Upper lobe of left lung (tissue), 6 donors: ENCODE measurements around the gene ARAP2. TPM values are rescaled to one million over a fixed set of nuclear protein-coding genes. Genes with fewer than 3 reads are reported as not detected.

Experiments used
- ATAC-seq, 2 donors: fragments of 200-7000 bp; cut with Tn5 transposase; one replicate each; pipeline ENCODE4 v1.9.1; 2022; ENCODE audit warnings: mild to moderate bottlenecking in 2 of 2, moderate library complexity in 2 of 2; ENCODE audit not compliant: low FRiP score in 2 of 2
- DNase-seq, 2 donors: peaks; one replicate each; pipeline ENCODE4 v3.0.0-alpha.2; 2019 to 2020
- H3K27ac ChIP-seq, 4 donors: fragments of 200-600 bp; sonication (generic); one replicate each; pipeline ENCODE4 v1.5.1; 2016 to 2019
- H3K27me3 ChIP-seq, 4 donors: fragments of 200-600 bp; sonication (generic); one replicate each; pipeline ENCODE4 v1.5.1; 2017 to 2019
- H3K36me3 ChIP-seq, 4 donors: fragments of 200-600 bp; sonication (generic); one replicate each; pipeline ENCODE4 v1.5.1; 2016 to 2019
- H3K4me1 ChIP-seq, 4 donors: fragments of 200-600 bp; sonication (generic); one replicate each; pipeline ENCODE4 v1.5.1; 2018 to 2019
- H3K4me3 ChIP-seq, 4 donors: fragments of 200-600 bp; sonication (generic); one replicate each; pipeline ENCODE4 v1.5.1; 2017 to 2019; ENCODE audit warnings: mild to moderate bottlenecking in 2 of 4, moderate library complexity in 1 of 4
- H3K9me3 ChIP-seq, 4 donors: fragments of 200-600 bp; sonication (generic); one replicate each; pipeline ENCODE4 v1.5.1; 2018 to 2019
- EP300 ChIP-seq, 4 donors: sonication (generic); formaldehyde crosslinking; IDR thresholded peaks; one replicate each; pipeline ENCODE4 v1.5.1; 2017; ENCODE audit warnings: antibody characterized with exemption in 4 of 4, control low read depth in 2 of 4
- POLR2A ChIP-seq, 4 donors: fragments of 450-650 bp; IDR thresholded peaks; one replicate each; pipeline ENCODE4 v1.5.1; 2016 to 2017; ENCODE audit warnings: antibody characterized with exemption in 4 of 4, mild to moderate bottlenecking in 2 of 4
- POLR2AphosphoS5 ChIP-seq, 2 donors: sonication (generic); formaldehyde crosslinking; IDR thresholded peaks; one replicate each; pipeline ENCODE4 v1.5.1; 2017; ENCODE audit warnings: antibody characterized with exemption in 2 of 2
- WGBS, 2 donors: methylation state at CpG; one replicate each; pipeline ENCODE4 v1.1.5; 2017 to 2018; 5-methylcytosine and 5-hydroxymethylcytosine counted together
- total RNA-seq, 6 donors: library from RNA; depleted of rRNA in 4 of 6; stranded (reverse); fragments of >200 nt in 4 of 6; gene quantifications; one replicate each; pipeline versions ENCODE4 v1.1.0 to v1.2.1, GENCODE V29; 2016 to 2021
- TF ChIP-seq, protein P1 (sequence below), 6 experiments: fragments of 450-650 bp in 4 of 6; fragments of 200-600 bp in 2 of 6; sonication (generic) in 2 of 6; IDR thresholded peaks; one replicate each; pipeline ENCODE4 v1.5.1; 2016 to 2019; ENCODE audit warnings: antibody characterized with exemption in 6 of 6
- donor health status: DM: no; HTN: no; CAD: no; lungs with moderate emphysema.
- donor health status: DM: no; HTN: yes; CAD: no; lungs with severe emphysema.

The ARAP2 gene
- total RNA-seq, 6 donors from 2014 or later: 35.6 to 270 (median 95.2) TPM

DNA sequence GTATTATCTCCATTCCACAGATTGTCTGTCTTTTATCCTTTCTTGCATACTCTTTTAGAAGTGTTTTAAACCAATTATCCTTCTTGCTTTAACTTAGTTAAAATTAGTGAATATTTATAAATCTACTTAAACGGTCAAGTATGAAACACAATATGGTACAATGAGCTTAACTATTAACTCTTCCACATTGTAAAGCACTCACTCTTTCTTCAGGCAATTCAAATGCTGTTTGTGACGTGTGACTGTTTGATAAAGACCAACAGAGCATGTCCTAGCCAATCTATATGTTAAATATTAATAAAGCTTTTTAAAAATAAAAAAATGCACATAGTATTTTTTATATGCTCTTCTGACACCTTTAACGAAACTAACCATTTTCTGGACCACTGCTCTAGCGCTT is 192.7 kb downstream of the ARAP2 start:
- Histone ChIP-seq H3K36me3 (no peaks in the 10 kb centered on the region), H3K27ac (no peak overlapping the region), H3K27me3 (no peaks in the 10 kb centered on the region), H3K4me3 (no peak overlapping the region), H3K9me3 (no peaks in the 10 kb centered on the region), H3K4me1 (no peaks in the 10 kb centered on the region)
- DNase-seq (no peak), ATAC-seq (no peak)
- TF ChIP-seq, protein P1, sequence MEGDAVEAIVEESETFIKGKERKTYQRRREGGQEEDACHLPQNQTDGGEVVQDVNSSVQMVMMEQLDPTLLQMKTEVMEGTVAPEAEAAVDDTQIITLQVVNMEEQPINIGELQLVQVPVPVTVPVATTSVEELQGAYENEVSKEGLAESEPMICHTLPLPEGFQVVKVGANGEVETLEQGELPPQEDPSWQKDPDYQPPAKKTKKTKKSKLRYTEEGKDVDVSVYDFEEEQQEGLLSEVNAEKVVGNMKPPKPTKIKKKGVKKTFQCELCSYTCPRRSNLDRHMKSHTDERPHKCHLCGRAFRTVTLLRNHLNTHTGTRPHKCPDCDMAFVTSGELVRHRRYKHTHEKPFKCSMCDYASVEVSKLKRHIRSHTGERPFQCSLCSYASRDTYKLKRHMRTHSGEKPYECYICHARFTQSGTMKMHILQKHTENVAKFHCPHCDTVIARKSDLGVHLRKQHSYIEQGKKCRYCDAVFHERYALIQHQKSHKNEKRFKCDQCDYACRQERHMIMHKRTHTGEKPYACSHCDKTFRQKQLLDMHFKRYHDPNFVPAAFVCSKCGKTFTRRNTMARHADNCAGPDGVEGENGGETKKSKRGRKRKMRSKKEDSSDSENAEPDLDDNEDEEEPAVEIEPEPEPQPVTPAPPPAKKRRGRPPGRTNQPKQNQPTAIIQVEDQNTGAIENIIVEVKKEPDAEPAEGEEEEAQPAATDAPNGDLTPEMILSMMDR (IDR thresholded peaks at IDR 0.05): no peak
- TF ChIP-seq POLR2AphosphoS5 (IDR thresholded peaks at IDR 0.05) (no peak), EP300 (IDR thresholded peaks at IDR 0.05) (no peak), POLR2A (IDR thresholded peaks at IDR 0.05) (no peak)
- 82 to 86% methylated on average over 4 of the region's 4 CpGs for WGBS, 2 donors

DNA sequence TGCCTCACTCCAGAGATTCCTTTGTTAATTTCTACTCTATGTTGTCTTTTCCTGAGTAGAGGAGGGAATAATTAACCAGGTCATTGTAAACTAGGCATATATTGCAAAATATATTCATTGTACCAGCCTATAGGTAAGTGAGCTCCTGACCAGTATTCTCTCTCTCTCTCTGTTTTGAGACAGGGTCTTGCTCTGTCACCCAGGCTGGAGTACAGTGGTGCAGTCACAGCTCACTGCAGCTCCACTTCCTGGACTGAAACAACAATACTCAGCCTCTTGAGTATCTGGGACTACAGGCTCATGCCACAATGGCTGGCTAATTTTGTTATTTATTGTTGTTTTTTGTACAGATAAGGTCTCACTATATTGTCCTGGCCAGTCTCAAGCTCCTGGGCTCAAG is 198.3 kb downstream of the ARAP2 start:
- Histone ChIP-seq H3K9me3 (no peaks in the 10 kb centered on the region), H3K36me3 (no peaks in the 10 kb centered on the region), H3K4me1 (no peaks in the 10 kb centered on the region), H3K27ac (no peak overlapping the region), H3K27me3 (no peaks in the 10 kb centered on the region), H3K4me3 (no peak overlapping the region)
- TF ChIP-seq POLR2AphosphoS5 (IDR thresholded peaks at IDR 0.05) (no peak), POLR2A (IDR thresholded peaks at IDR 0.05) (no peak), EP300 (IDR thresholded peaks at IDR 0.05) (no peak)
- TF ChIP-seq, protein P1 (IDR thresholded peaks at IDR 0.05): no peak
- DNase-seq: no peak
- ATAC-seq: no peak

DNA sequence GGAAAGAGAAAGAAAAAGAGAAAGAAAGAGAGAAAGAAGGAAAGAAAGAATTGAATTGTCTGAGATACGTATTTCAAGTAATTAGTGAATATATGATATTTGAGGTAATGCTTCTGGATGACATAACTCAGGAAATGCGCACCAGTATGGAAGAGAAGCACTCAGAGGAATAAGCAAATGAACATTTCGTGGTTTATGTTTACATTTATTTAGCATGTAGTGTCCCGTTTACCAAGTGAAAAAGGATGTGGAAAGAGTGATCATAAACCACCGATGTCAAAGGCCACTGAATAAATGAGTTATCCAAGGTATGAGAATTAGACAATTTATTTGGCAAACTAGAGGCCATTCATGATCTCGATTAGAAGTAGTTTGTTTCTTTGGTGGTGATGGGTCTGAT is 200.4 kb downstream of the ARAP2 start:
- 89 to 91% methylated on average over 6 of the region's 6 CpGs for WGBS, 2 donors
- Histone ChIP-seq H3K27me3 (no peaks in the 10 kb centered on the region), H3K27ac (no peak overlapping the region), H3K9me3 (no peaks in the 10 kb centered on the region), H3K4me3 (no peak overlapping the region), H3K4me1 (no peaks in the 10 kb centered on the region), H3K36me3 (no peaks in the 10 kb centered on the region)
- TF ChIP-seq, protein P1 (IDR thresholded peaks at IDR 0.05): no peak
- TF ChIP-seq POLR2AphosphoS5 (IDR thresholded peaks at IDR 0.05) (no peak), EP300 (IDR thresholded peaks at IDR 0.05) (no peak), POLR2A (IDR thresholded peaks at IDR 0.05) (no peak)
- DNase-seq (no peak), ATAC-seq (no peak)

DNA sequence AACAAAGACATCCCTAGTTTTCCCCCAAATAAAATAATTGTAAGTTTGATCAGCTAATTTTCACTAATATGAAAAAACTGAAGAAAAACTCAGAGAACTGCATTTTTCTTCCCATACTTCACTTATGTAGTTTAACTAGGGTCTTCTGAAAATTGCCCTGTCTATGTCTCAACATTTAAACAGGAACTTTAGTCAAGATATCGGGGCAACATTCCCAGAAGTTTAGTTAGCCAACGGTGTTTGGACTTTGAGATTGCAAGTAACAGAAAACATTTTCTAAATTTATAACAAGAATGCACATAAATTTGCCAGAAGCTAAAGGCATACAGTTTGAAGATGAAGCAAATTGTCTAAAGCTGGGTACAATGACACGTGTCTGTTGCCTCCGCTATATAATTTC is 201.1 kb downstream of the ARAP2 start:
- Histone ChIP-seq H3K27me3 (no peaks in the 10 kb centered on the region), H3K9me3 (no peaks in the 10 kb centered on the region), H3K27ac (no peak overlapping the region), H3K4me1 (no peaks in the 10 kb centered on the region), H3K36me3 (no peaks in the 10 kb centered on the region), H3K4me3 (no peak overlapping the region)
- TF ChIP-seq POLR2AphosphoS5 (IDR thresholded peaks at IDR 0.05) (no peak), POLR2A (IDR thresholded peaks at IDR 0.05) (no peak), EP300 (IDR thresholded peaks at IDR 0.05) (no peak)
- TF ChIP-seq, protein P1 (IDR thresholded peaks at IDR 0.05): no peak
- no peak for DNase-seq
- ATAC-seq: no peak
- 87 to 99% methylated on average over 4 of the region's 4 CpGs for WGBS, 2 donors

DNA sequence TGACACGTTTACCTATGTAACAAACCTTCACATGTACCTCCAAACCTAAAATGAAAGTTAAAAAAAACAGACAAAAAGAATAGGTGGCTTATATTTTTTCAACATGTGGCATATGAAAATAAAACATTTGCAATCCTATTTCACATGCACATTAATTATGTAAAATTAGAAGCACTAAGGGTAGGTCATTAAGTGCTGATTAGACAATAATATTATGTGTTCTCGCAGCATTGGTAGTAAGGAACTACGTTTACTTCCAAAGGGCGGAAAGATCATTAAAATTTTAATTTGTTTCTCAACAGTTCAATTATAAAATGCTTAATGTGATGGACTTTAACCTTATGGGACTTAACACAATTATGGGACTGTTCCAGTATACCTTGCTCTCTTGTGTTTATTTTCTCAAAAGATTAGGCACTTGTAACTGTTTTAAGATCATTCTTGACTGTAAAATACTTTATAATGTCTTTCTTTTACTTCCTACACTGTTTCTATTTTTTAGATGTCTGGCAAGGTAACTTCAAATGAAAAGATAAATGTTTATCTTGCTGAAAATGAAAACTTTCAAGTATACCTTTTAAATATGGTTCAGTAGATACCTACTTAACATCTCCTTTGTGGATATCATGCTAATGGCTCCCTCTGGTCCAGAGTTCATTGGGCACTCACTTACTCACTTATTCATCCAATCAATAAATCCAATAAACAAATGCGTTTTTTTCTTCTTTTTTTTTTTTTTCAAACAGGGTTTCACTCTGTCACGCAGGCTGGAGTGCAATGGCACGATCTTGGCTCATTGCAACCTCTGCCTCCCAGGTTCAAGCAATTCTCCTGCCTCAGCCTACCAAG is 202.0 kb downstream of the ARAP2 start:
- TF ChIP-seq POLR2AphosphoS5 (IDR thresholded peaks at IDR 0.05) (no peak), EP300 (IDR thresholded peaks at IDR 0.05) (no peak), POLR2A (IDR thresholded peaks at IDR 0.05) (no peak)
- TF ChIP-seq, protein P1 (IDR thresholded peaks at IDR 0.05): no peak
- 82 to 92% methylated on average over 7 of the region's 7 CpGs for WGBS, 2 donors
- no peak for ATAC-seq

More for the DNA sequence above, 202.0 kb downstream of the ARAP2 start:
- Histone ChIP-seq H3K36me3 (no peaks in the 10 kb centered on the region), H3K4me3 (no peak overlapping the region), H3K9me3 (no peaks in the 10 kb centered on the region), H3K27ac (no peak overlapping the region), H3K27me3 (no peaks in the 10 kb centered on the region), H3K4me1 (no peaks in the 10 kb centered on the region)
- no peak for DNase-seq
